ENCODE data around the gene BIN1. TPM values are rescaled to one million over a fixed set of nuclear protein-coding genes. Genes with fewer than 3 reads are reported as not detected.

Gene BIN1
- total and polyA plus RNA-seq, 2 of the 4 experiments (the other 2 are of a cell fraction), result 18.1 to 25.7 TPM

DNA sequence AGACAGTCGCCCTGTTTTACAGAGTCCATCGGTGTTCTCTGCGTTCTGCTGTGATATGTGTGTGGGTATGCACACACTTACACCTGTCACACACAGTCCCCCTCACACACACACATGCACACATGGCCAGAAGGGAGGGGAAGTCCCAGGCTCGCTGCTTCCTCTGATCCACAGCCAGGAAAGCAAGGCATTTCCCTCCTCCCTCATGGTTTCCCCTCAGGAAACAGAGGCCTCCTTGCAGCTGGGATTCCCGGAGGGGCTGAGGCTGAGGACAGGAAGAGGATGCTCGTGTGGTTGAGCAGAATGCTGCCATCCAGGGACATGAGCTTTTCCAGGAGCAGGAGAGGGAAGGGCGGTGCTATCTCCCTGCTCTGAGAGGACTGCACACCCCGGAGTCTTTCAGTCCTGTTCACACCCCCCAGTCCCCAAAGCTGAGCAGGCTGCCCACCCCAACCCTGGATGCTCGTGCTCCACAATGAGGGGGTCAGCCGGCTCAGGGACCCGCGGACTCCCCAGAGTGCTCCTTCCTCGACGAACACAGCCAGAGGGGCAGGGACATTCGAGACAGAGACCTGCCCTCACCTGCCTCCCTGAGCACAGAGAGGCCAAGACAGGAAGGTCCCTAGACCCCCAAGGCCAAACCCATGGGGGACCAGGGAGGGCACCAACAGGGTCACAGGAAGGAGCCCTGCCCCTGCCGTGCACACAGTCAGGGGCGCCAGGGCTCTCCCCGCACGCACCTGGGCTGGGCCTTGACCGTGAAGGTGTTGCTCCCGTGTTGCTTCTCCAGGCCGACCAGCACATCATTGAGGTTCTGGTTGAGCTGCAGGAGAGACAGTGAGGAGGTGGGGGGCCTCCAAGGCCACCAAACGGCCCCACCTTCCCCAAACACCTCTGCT lies 45.3 kb downstream of the BIN1 start:
- no peak overlapping the region for H2BK15ac ChIP-seq (ENCODE audit: low read depth, low read length)
- ChIA-PET CTCF (interaction anchor here (0.6 kb wide), 1 partner anchor 13 kb away, joined by 3 read pairs; no protein-coding TSS in a partner anchor), POLR2A (ENCODE audit: unreplicated experiment) (no interaction called here)
- no peak overlapping the region for H3K4me3 ChIP-seq (ENCODE audit: insufficient read depth, low read depth, low read length)
- H2AK5ac ChIP-seq (ENCODE audit: low read depth, low read length), result peak overlapping the region; percentile 20; the same call in 1 of the 2 replicates
- no peak overlapping the region for H3K14ac ChIP-seq (replicated peaks; ENCODE audit: low read depth, low read length)
- no peak overlapping the region for H3K27ac ChIP-seq (ENCODE audit: insufficient read depth, low read length)
- ATAC-seq (ENCODE audit: low read depth), result no peak
- no peak overlapping the region for H4K5ac ChIP-seq (ENCODE audit: low read depth, low read length)
- no peaks in the 10 kb centered on the region; the same call in 1 of the 2 replicates for H4K20me1 ChIP-seq (ENCODE audit: insufficient read depth, low read length)
- H3K18ac ChIP-seq (ENCODE audit: low read depth, low read length), result no peak overlapping the region
- no peak overlapping the region for H4K8ac ChIP-seq (ENCODE audit: low read depth in 2 of 2, low read length in 2 of 2)
- H2BK20ac ChIP-seq (ENCODE audit: low read depth, low read length), result no peak overlapping the region
- no peaks in the 10 kb centered on the region for H3K27me3 ChIP-seq (ENCODE audit: control insufficient read depth, insufficient read depth, low read length)
- H3K9me3 ChIP-seq (ENCODE audit: control insufficient read depth, insufficient read depth, low read length), result no peaks in the 10 kb centered on the region
- H3K56ac ChIP-seq (ENCODE audit: extremely low read depth, insufficient read depth, low read length), result no peak overlapping the region
- H2AFZ ChIP-seq (replicated peaks; ENCODE audit: low read length, poor library complexity), result peak overlapping the region; percentile 70
- H3K4ac ChIP-seq (ENCODE audit: low read depth, low read length), result peak overlapping the region; percentile 26; the same call in 1 of the 2 replicates
- H2AK9ac ChIP-seq (replicated peaks; ENCODE audit: low read depth, low read length, poor library complexity), result peak overlapping the region; percentile 47
- no peak overlapping the region for H4K91ac ChIP-seq (ENCODE audit: insufficient read depth, low read depth, low read length)
- no CpG with 5 or more reads among the region's 23 CpGs for WGBS, 2 experiments (ENCODE audit: extremely low coverage in 2 of 2, insufficient read length in 1 of 2)
- no peak overlapping the region for H3K9ac ChIP-seq (ENCODE audit: low read depth, low read length)
- H3K23ac ChIP-seq (ENCODE audit: low read depth, low read length), result no peak overlapping the region
- H3K79me1 ChIP-seq (ENCODE audit: low read depth in 1 of 2, low read length in 2 of 2), result peaks cover 0 to 8% of the 10 kb centered on the region in 2 experiments; a peak in 2 of 4 replicates
- no peak overlapping the region for H2BK5ac ChIP-seq (ENCODE audit: low read depth, low read length, poor library complexity, severe bottlenecking)
- intact Hi-C loops (cut with micrococcal nuclease), result loop anchor here (10.0 kb wide), 1 partner anchor 413 kb away; no protein-coding TSS in a partner anchor
- dilution Hi-C loops (cut with HindIII; ENCODE audit: low sequenced_read_pairs, unreplicated experiment), result no loop called here
- H3K9me1 ChIP-seq (ENCODE audit: insufficient read depth, low read length), result peaks cover 12% of the 10 kb centered on the region
- in situ Hi-C loops (cut with MboI; ENCODE audit: low sequenced_read_pairs), result loop anchor here (10.0 kb wide), 1 partner anchor 113 kb away; no protein-coding TSS in a partner anchor
- peak; percentile 57 for DNase-seq
- no TSS peak for BruUV-seq (replicated peaks)
- H3K4me1 ChIP-seq (ENCODE audit: control insufficient read depth, insufficient read depth, low read length), result peaks cover 16% of the 10 kb centered on the region
- no peak overlapping the region for H2BK120ac ChIP-seq (ENCODE audit: low read depth, low read length)
- peaks cover 33% of the 10 kb centered on the region for H3K36me3 ChIP-seq (ENCODE audit: control insufficient read depth, insufficient read depth, low read length)
- TF ChIP-seq RAD21 (IDR thresholded peaks at IDR 0.05; ENCODE audit: low read length) (no peak), BHLHE40 (IDR thresholded peaks at IDR 0.05; ENCODE audit: low read depth, low read length) (no peak), CEBPB (IDR thresholded peaks at IDR 0.05; ENCODE audit: low read depth, low read length) (no peak)
- TF ChIP-seq, protein P1, sequence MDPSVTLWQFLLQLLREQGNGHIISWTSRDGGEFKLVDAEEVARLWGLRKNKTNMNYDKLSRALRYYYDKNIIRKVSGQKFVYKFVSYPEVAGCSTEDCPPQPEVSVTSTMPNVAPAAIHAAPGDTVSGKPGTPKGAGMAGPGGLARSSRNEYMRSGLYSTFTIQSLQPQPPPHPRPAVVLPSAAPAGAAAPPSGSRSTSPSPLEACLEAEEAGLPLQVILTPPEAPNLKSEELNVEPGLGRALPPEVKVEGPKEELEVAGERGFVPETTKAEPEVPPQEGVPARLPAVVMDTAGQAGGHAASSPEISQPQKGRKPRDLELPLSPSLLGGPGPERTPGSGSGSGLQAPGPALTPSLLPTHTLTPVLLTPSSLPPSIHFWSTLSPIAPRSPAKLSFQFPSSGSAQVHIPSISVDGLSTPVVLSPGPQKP (IDR thresholded peaks at IDR 0.05; ENCODE audit: borderline replicate concordance, low read depth, low read length), result no peak
- no peak overlapping the region for H3K4me2 ChIP-seq (ENCODE audit: low read depth, low read length)

All from IMR-90 (cell line).